Upper lobe of left lung (tissue), 4 donors: Measurements from ENCODE around the gene GNG7.
"Not testable (repeated sequence)": the region's sequence is repeated elsewhere in the genome, so short reads cannot be mapped to it uniquely, and the experiment has no call there.

Experiments used
- CTCF ChIP-seq, 6 experiments: fragments of 450-650 bp in 4 of 6; fragments of 200-600 bp in 2 of 6; sonication (generic) in 2 of 6; IDR thresholded peaks; one replicate each; pipeline ENCODE4 v1.5.1; 2016 to 2019; ENCODE audit warnings: antibody characterized with exemption in 6 of 6
- EP300 ChIP-seq, 4 donors: sonication (generic); formaldehyde crosslinking; IDR thresholded peaks; one replicate each; pipeline ENCODE4 v1.5.1; 2017; ENCODE audit warnings: antibody characterized with exemption in 4 of 4, control low read depth in 2 of 4
- POLR2A ChIP-seq, 4 donors: fragments of 450-650 bp; IDR thresholded peaks; one replicate each; pipeline ENCODE4 v1.5.1; 2016 to 2017; ENCODE audit warnings: antibody characterized with exemption in 4 of 4, mild to moderate bottlenecking in 2 of 4
- POLR2AphosphoS5 ChIP-seq, 2 donors: sonication (generic); formaldehyde crosslinking; IDR thresholded peaks; one replicate each; pipeline ENCODE4 v1.5.1; 2017; ENCODE audit warnings: antibody characterized with exemption in 2 of 2

- TF ChIP-seq CTCF, POLR2A, EP300, POLR2AphosphoS5 (IDR thresholded peaks at IDR 0.05): not testable (repeated sequence)
Measured at GRCh38 chr19:2506656-2507055, 195.8 kb downstream of the GNG7 start.
